Measurements from ENCODE around the gene ALDH3B2. TPM values are rescaled to one million over a fixed set of nuclear protein-coding genes. Genes with fewer than 3 reads are reported as not detected.
"Not testable (repeated sequence)": the region's sequence is repeated elsewhere in the genome, so short reads cannot be mapped to it uniquely, and the experiment has no call there.

ALDH3B2 gene
- total RNA-seq, 3 donors from 2014 or later = 0.29 to 0.48 TPM; not detected in 1

DNA sequence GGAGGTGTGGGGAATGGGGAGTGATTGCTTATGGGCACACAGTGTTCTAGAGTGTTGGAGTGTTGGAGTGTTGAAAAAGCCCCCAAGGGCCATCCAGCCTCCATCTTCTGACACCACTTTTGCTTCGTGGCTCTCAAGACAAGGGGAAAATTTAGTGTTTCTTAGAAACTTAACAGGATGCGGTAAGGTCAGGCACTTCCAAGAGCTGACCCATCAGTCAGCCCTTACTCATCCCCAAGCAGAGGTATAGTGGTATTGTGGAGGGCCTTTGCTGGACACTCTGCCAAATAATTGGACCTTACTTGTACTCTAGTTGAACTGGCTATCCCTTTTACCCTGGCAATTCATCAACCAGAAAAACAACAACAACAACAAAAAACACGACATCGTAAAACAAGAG is 14.8 kb upstream of the ALDH3B2 start:
- Histone ChIP-seq H3K4me3 (no peak overlapping the region), H3K9me3 (no peaks in the 10 kb centered on the region), H3K4me1 (ENCODE audit: low read depth) (no peaks in the 10 kb centered on the region), H3K36me3 (ENCODE audit: low read depth) (no peaks in the 10 kb centered on the region)
- intact Hi-C loops (cut with DNase I, micrococcal nuclease) = no loop called here
- ATAC-seq (no peak), DNase-seq (no peak)
- no peak for TF ChIP-seq CTCF (IDR thresholded peaks at IDR 0.05)

GRCh38 chr11:67687986-67688385 is 13.6 kb upstream of the ALDH3B2 start:
- H3K36me3 ChIP-seq (ENCODE audit: low read depth) = no peaks in the 10 kb centered on the region
- H3K4me3 ChIP-seq = no peak overlapping the region
- H3K9me3 ChIP-seq = no peaks in the 10 kb centered on the region
- H3K4me1 ChIP-seq (ENCODE audit: low read depth) = no peaks in the 10 kb centered on the region
- DNase-seq = no peak
- intact Hi-C loops (cut with DNase I, micrococcal nuclease) = no loop called here
- no peak for TF ChIP-seq CTCF (IDR thresholded peaks at IDR 0.05)
- ATAC-seq = no peak

GRCh38 chr11:67685641-67686332 is 11.4 kb upstream of the ALDH3B2 start:
- ATAC-seq; H3K36me3 ChIP-seq (ENCODE audit: low read depth); intact Hi-C loops (cut with DNase I, micrococcal nuclease); H3K4me3 ChIP-seq; H3K9me3 ChIP-seq; H3K4me1 ChIP-seq (ENCODE audit: low read depth); DNase-seq: not testable (repeated sequence)

- peak in 1 of 3 donors; percentile 53 for DNase-seq
- intact Hi-C loops (cut with DNase I, micrococcal nuclease) = not testable (repeated sequence)
Observed at GRCh38 chr11:67682126-67683034, 8.0 kb upstream of the ALDH3B2 start.

GRCh38 chr11:67680696-67681470 is 6.5 kb upstream of the ALDH3B2 start:
- ATAC-seq = no peak
- DNase-seq = no peak
- no peak for TF ChIP-seq CTCF (IDR thresholded peaks at IDR 0.05)
- H3K36me3 ChIP-seq (ENCODE audit: low read depth) = no peaks in the 10 kb centered on the region
- no peaks in the 10 kb centered on the region for H3K9me3 ChIP-seq
- intact Hi-C loops (cut with DNase I, micrococcal nuclease) = no loop called here
- no peak overlapping the region for H3K4me3 ChIP-seq
- no peaks in the 10 kb centered on the region for H3K4me1 ChIP-seq (ENCODE audit: low read depth)

More at GRCh38 chr11:67682126-67683034, 8.0 kb upstream of the ALDH3B2 start:
- not testable (repeated sequence) for H3K4me3 ChIP-seq; H3K9me3 ChIP-seq; ATAC-seq; H3K4me1 ChIP-seq (ENCODE audit: low read depth); H3K36me3 ChIP-seq (ENCODE audit: low read depth)

GRCh38 chr11:67675058-67675747 is 780 bp upstream of the ALDH3B2 start:
- Histone ChIP-seq H3K4me3 (no peak overlapping the region), H3K36me3 (ENCODE audit: low read depth) (no peaks in the 10 kb centered on the region), H3K4me1 (ENCODE audit: low read depth) (peaks cover 12% of the 10 kb centered on the region), H3K9me3 (no peaks in the 10 kb centered on the region)
- ATAC-seq (peak; percentile 46), DNase-seq (peak in 2 of 3 donors; percentile 36)
- TF ChIP-seq CTCF (IDR thresholded peaks at IDR 0.05) = no peak
- intact Hi-C loops (cut with DNase I, micrococcal nuclease) = no loop called here

Measured in mucosa of descending colon (tissue), 3 donors.